ENCODE measurements around the gene TMEM273.

TMEM273 gene

DNA sequence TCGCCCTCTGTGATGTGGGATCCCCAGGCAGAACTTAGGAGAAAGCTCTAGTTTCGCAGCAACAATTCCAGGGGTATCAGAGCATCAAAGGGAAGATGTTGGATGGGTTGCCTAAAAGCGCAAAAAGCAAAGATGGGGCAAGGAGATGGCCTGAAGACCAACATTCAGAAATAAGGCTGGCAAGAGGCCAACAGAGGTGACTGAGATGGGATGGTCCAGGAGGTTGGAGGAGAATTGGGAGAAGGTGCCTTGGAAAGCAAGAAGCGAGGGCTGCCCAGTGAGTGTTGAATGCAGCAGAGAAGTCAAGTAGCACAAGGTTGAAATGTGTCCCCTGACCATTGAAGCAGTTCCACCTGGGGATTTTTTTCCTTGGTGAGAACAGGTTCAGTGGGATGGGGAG lies 38.4 kb upstream of the TMEM273 start:
- DNase-seq (ENCODE audit: extremely low read depth, low read depth) = no peak
- TF ChIP-seq, protein P1, sequence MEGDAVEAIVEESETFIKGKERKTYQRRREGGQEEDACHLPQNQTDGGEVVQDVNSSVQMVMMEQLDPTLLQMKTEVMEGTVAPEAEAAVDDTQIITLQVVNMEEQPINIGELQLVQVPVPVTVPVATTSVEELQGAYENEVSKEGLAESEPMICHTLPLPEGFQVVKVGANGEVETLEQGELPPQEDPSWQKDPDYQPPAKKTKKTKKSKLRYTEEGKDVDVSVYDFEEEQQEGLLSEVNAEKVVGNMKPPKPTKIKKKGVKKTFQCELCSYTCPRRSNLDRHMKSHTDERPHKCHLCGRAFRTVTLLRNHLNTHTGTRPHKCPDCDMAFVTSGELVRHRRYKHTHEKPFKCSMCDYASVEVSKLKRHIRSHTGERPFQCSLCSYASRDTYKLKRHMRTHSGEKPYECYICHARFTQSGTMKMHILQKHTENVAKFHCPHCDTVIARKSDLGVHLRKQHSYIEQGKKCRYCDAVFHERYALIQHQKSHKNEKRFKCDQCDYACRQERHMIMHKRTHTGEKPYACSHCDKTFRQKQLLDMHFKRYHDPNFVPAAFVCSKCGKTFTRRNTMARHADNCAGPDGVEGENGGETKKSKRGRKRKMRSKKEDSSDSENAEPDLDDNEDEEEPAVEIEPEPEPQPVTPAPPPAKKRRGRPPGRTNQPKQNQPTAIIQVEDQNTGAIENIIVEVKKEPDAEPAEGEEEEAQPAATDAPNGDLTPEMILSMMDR (IDR thresholded peaks at IDR 0.05; ENCODE audit: low read depth, low read length) = no peak

- TF ChIP-seq, protein P1 (IDR thresholded peaks at IDR 0.05; ENCODE audit: low read depth, low read length) = no peak
- no peak for DNase-seq (ENCODE audit: extremely low read depth, low read depth)
Measured at GRCh38 chr10:49225218-49225876, 37.2 kb upstream of the TMEM273 start.

DNA sequence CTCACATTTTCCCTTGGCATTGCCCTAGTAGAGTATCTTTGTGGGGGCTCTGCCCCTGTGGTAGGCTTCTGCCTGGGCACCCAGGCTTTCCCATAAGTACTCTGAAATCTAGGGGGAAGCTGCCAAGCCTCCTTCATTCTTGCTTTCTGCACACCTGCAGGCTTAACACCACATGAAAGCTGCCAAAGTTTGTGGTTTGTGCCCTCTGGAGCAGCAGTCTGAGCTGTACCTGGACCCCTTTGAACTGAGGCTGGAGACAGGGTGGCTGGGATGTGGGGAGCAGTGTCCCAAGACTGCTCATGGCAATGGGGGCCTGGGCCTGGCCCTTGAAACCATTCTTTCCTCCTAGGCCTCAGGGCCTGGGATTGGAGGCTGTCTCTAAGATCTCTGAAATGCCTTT lies 35.0 kb upstream of the TMEM273 start:
- no peak for DNase-seq (ENCODE audit: extremely low read depth, low read depth)
- TF ChIP-seq, protein P1 (IDR thresholded peaks at IDR 0.05; ENCODE audit: low read depth, low read length) = no peak

DNA sequence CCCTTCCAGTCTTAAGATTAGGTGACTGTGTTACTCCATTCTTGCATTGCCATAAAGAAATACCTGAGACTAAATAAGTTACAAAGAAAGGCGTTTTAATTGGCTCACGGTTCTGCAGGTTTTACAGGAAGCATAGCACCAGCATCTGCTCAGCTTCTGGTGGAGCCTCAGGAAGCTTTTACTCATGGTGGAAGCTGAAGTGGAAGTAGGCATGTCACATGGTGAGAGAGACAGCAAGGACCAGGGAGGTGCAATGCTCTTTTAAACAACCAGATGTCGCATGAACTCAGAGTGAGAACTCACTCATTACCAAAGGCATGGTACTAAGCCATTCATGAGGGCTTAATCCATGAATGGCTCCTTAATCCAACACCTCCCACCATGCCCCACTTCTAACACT lies 34.0 kb upstream of the TMEM273 start:
- no peak for DNase-seq (ENCODE audit: extremely low read depth, low read depth)
- TF ChIP-seq, protein P1 (IDR thresholded peaks at IDR 0.05; ENCODE audit: low read depth, low read length) = no peak

DNA sequence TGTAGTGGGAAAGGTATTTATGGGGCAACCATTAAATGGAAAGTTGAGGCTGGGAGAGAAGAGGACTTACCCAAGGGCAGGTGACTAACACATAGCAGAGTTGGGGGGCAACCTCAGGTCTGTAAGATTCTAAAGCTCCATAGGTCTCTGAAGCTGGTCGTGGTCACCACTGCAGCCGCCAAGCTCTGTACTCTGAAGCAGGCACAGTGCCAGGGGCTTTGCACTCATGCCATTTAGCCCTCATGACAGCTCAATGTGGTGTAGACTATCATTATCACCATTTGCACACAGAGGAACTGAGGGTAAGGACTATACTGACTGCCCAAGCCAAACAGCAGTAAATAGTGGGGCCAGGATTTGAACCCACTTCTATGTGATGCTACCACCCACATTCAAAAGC lies 32.5 kb upstream of the TMEM273 start:
- no peak for DNase-seq (ENCODE audit: extremely low read depth, low read depth)
- TF ChIP-seq, protein P1 (IDR thresholded peaks at IDR 0.05; ENCODE audit: low read depth, low read length) = no peak

- TF ChIP-seq, protein P1 (IDR thresholded peaks at IDR 0.05; ENCODE audit: low read depth, low read length) = no peak
Measured at GRCh38 chr10:49220031-49220430, 31.8 kb upstream of the TMEM273 start.

GRCh38 chr10:49219248-49219647 lies 31.1 kb upstream of the TMEM273 start:
- TF ChIP-seq, protein P1 (IDR thresholded peaks at IDR 0.05; ENCODE audit: low read depth, low read length) = no peak
- DNase-seq (ENCODE audit: extremely low read depth, low read depth) = no peak

More at GRCh38 chr10:49220031-49220430, 31.8 kb upstream of the TMEM273 start:
- DNase-seq (ENCODE audit: extremely low read depth, low read depth) = no peak
